GM18873 (cell line): Measurements from ENCODE around the gene RASSF3.
"Not testable (repeated sequence)": the region's sequence is repeated elsewhere in the genome, so short reads cannot be mapped to it uniquely, and the experiment has no call there.

Experiments used
- ATAC-seq: cut with Tn5 transposase; IDR thresholded peaks from one replicate; pipeline ENCODE4 v1.9.1; 2021; ENCODE audit warnings: mild to moderate bottlenecking, moderate library complexity, moderate number of reproducible peaks; ENCODE audit not compliant: unreplicated experiment, low FRiP score

The RASSF3 gene

DNA sequence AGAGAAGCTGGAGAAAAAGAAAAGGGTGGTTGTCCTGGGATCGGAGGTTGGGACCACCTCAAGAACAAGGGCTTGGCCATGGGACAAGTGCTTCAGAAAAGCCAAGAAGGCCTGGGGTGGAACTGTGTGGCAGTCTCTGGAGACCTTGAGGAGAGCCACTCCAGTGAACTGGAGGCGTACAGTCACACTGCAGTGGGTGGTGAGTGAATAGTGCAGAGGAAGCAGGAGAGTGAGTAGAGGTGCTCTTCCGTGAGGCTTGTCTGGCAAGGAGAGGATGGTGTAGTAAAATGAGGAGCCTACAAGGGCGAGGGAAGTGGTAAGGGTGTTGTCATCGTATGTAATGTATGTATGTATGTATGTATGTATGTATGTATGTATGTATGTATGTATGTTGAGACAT, 20.9 kb downstream of the RASSF3 start:
- ATAC-seq: no peak

DNA sequence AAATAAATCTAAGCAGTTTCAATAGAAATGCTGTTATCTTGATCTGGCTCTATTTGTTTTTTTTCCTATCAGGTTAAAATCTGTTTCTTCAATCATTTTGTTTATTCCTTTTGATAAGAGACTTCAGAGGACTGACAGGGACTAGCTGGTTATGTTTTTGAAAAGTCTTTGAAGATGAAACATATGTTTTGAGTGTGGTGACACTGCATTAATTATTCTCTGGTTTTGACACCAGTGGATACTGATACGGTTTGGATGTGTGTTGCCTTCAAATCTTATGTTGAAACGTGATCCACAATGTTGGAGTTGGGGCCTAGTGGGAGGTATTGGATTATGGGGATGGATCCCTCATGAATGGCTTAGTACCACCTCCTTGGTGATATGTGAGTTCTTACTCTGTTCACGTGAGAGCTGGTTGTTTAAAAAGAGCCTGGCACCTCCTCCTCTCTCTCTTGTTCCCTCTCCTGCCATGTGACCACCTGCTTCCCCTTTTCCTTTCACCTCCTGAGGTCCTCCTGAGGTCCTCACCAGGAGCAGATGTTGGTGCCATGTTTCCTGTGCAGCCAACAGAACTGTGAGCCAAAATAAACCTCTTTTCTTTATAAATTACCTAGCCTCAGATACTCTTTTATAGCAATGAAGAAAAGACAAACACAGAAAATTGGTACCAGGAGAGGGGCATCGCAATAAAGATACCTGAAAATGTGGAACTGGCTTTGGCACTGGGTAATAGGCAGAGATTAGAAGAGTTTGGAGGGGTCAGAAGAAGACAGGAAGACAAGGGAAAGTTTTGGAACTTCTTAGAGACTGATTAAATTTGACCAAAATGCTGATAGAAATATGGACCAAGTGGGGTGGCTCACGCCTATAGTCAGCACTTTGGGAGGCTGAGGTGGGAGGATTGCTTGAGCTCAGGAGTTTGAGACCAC, 23.0 kb downstream of the RASSF3 start:
- no peak for ATAC-seq

DNA sequence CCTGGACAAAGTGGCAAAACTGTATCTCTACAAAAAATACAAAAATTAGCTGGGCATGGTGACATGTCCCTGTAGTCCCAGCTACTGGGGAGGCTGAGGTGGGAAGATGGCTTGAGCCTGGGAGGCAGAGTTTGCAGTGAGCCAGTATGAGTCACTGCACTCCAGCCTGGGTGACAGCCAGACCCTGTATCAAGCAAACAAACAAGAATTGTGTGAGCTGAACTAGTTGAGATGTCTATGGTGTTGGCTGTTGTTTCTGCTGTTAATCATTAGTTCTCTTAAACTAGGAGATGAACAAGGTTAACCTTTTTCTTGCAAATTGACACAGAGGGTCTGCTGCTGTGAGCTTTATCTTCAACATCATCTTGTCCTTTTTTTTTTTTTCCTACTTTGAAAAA, 23.6 kb downstream of the RASSF3 start:
- no peak for ATAC-seq

DNA sequence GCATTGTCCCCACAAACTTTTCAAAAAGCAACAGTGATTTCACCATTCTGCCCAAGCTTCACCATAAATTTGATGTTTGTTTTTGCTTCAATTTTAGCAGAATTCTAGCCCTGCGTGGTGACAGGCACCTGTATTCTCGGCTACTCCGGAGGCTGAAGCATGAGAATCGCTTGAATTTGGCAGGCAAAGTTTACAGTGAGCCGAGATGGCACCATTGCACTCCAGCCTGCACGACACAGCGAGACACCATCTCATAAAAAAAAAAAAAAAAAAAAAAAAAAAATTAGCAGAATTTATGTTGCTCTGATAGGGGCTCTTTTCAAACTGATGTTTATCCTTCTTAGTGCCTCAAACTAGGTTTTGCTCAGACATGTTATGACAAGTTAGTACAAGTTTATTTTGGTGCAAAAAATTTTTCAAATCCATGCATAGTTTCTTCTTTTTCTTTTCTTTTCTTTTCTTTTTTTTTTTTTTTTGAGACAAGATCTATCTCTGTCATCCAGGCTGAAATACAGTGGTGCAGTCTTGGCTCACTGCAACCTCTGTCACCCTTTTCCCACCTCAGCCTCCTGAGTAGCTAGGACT, 24.3 kb downstream of the RASSF3 start:
- ATAC-seq: no peak

DNA sequence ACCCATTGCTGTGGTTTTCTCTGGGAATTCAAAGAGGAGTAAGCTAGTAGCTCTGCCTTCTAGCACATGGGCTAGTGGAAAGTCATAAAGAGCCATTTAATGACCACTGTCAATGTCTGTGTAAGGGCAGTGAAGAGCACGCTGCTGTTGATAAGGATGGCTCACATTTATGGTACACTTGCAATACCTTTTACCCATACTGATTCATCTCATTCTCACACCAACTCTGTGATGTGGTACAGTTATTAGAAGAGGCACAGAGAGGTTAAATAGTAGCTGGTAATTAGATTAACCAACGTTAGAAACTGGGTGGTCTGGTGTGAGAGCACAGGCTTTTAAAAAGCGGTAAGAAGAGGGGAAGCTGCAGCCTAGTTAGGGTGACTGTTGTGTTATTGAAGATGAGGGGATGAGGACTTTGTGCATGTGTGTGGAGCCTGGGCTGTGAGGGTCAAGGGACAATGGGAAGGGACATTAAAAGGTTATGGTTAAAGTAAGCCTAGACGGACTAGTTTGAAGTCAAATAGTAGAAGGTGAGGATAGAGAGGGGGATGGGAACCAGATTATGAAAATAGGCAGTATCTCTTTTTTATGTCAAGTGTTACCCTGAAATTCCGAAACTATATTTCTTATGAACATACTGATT, 25.2 kb downstream of the RASSF3 start:
- no peak for ATAC-seq

DNA sequence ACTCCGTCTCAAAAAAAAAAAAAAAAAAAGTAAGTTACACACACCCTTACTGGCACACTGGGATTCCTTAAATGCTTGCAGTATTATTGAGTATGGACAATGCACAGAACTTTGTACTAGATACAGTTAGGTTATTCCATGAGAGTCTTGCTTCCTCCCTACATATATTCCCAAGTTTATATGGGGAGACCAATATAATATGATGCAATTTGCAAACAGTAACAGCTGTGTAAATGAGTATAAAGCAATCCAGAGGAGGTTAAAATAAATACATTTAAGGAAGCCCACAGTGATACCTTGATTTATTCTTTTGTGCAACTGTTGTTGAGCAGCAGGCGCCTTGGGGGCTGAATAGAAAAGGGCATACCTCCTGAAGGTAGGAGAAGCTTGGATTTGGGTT, 26.6 kb downstream of the RASSF3 start:
- ATAC-seq: no peak

DNA sequence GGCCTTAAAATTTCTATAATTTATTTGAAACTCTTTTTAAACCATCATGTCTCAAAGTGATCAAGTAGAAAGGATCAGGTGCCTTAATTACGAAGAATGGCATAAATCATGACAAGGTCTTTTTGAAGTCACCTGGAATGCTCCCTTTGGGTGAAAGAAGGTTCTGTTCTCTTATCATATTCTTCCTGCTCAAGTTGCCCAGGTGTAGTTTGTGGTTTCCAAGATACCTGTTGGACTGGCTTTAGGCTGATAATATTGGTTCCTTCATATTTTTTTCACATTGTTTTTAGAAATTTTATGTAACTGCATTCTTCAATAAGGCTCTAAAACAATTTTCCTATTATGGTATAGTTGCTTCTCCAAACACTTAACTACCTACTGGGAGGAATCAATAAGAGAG, 29.2 kb downstream of the RASSF3 start:
- no peak for ATAC-seq

DNA sequence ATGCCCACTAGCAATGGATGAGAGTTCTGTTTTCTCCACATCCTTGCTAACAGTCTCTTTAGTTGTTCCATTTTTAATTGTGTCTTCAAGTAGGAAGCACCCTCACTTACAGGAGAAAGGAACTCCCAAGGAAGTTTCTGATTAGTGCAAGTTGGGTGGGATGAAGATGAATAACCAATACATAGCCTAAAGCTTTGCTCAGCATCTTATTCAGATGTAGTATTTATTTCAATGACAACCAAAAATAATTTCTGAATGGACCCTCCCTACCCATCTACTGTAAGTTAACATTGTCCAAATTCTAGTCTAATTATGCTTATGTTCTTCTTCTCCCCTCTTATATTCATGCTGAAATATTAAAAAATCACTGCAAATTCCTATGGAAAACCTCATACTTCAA, 36.0 kb downstream of the RASSF3 start:
- ATAC-seq: no peak

DNA sequence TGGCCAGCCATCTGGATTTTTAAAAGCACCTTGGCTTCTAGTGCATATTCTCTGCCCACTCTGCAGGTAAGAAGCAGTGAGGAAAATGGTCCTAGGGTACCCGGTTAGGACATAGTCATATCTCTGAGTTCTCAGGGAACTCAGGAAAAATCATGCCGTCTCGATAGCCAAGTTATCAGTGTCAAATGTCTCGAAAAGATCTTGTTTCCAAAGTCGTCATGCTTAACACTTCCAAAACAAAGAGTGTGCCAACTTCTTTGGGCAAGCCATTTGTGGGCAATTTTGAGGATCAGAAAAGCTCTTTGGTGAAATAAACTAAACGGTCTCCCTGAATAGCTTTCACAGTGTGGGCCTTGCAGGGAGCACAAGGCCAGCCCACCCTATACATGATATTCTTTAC, 39.2 kb downstream of the RASSF3 start:
- ATAC-seq: no peak

DNA sequence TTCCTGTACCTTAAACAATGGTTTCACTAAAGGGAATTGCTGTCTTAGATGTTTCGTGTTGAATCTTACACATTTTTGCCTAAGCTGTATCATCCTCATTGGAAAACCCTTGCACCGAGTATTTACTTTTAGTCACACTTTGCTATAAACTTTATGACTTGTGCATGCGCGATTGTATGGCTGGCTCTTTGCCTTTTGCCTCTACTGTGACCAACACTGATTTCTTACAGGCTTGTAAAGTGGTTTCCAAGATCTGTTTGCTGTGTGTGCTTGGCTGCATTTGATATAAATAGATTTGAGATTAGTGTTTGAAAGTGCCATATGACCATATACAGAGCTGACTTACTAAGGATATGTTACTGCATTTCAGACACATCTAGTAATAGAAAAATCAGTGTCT, 40.5 kb downstream of the RASSF3 start:
- ATAC-seq: no peak

DNA sequence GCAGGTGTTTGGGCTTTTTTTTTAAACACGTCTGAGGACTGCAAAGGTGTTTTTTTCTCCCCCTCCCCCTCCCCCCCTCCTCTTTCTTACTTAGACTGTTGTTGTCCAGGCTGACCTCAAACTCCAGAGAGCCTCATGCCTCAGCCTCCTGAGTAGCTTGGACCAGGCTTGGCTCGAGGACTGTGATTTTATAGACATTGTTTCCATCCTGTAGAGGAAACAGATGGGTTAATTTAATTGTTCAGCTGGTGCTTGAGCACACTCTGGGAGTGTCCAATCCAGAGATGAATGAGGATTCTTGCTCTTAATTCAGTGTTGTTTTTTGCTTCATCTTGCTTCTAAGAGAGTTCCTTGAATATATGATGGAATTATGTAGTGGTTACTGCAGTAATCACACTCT, 42.1 kb downstream of the RASSF3 start:
- no peak for ATAC-seq

DNA sequence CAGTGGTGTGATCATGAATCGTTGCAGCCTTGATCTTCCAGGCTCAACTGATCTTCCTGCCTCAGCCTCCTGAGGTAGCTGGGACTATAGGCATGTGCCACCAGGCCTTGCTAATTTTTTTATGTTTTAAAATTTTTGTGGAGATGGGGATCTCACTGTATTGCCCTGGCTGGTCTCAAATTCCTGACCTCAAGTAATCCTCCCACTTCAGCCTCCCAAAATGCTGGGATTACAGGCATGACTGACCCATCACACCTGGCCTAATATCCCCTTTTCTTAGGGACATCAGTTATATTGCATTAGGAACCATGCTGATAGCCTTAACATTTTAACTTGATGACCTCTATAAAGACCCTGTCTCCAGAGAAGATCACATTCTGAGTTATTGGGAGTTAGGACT, 42.8 kb downstream of the RASSF3 start:
- ATAC-seq: no peak

DNA sequence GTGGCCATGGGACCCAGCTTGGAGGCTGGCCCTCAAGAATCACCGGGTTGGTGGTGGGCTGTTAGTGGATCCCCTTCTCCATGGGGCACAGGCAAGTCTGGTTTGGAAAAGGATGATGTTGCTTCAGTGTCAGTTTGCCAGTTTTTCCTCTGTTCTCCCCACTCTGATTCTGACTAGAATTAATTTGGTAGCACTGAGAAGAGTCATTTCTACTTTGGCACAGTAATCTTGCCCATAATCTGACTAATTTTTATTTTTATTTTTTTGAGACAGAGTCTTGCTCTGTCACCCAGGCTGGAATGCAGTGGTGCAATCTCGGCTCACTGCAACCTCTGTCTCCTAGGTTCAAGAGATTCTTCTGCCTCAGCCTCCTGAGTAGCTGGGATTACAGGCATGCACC, 43.6 kb downstream of the RASSF3 start:
- not testable (repeated sequence) for ATAC-seq

DNA sequence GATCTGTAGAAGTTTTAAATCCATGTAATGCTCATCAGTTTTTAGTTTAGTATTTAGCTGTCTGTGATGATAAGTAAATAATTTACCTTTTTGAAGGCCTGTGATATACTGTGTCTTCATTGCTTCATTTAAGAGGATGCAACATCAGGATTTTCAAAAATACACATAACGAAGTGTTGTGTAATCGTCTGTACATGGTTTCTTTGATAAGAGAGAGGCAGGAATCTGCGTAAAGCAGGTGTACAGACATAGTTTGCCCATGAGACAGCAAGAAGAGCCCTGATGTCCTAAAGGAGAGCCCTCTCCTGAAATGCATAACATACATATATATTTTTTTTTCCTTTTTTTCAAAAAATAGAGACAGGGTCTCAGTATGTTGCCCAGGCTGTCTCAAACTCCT, 44.8 kb downstream of the RASSF3 start:
- no peak for ATAC-seq

DNA sequence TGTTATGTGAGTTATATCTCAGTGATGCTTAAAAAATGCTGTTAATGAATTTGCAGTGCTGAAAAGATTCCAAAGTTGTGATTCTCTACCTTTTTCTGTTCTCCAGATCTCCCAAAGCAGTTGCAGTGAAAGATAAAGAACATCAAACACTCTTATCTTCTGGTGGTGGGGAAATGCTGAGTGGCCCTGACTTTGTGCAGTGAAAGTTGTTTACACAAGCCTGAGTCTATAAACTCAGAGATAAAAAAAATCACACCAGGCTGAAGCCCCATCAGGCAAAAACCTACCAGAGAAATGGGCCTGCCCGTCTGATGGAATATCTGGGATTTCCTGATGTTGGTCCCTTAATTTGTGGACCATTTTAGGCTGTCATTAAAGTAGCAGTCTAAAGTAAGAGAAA, 46.1 kb downstream of the RASSF3 start:
- ATAC-seq: no peak

DNA sequence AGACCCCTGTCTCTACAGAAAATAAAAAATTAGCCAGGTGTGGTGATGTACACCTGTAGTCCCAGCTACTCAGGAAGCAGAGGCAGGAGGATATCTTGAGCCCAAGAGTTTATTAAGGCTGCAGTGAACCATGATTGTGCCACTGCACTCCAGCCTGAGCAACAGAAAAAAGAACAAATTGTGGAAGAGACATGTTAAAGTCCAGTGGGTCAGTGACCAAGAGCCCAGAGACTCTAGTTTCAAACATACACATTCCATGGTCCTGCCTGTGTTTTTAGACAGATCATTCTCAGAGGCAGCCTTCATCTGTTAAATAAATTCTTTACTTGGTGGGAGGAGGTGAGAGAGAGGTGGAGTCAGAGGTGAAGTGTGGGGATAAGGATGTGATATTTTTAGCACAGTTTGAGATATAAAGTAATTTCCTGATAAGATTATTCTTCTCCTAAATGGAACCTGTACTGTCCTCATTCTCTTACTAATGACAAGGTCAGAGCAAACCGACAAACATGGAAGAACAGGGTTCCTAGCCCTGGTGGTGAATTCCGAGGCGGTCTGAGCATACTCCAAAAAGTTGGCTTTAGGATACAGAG, 48.7 kb downstream of the RASSF3 start:
- no peak for ATAC-seq

DNA sequence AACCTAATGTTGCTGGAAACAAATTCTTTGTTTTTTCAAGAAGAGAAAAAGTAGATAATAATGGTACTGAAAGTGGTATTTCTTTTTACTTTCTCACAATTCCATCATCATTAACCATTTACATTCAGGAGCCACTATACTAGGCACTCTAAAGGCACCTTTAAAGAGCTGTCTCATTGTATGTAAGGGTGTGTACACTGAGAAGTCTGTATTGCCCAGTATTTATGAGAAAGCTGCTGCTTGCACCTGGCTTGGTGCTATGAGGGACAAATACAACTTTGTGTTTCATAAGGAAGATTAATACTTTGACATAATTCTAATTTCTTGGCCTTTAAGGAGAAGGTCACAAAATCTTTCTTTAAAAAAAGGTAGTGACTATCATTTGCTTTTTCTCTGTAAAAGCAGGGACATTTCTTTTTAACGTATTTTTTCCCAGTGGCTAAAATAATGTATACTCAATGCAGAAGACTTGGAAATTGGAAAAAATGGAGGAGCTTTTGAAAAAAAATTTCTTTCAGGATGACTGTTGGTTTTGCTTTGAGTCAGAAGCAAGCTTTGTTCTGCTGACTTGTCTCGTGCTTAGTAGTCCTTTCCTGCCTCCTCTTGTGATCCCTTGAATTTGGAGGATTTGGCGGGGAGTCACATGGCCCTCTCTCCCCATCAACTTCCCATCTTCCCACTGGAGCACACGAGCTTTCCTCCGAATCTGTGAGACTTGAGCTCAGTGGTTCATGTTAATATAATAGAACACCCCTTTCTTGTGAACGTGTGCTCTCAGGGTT, 50.1 kb downstream of the RASSF3 start:
- ATAC-seq: peak; percentile 70

DNA sequence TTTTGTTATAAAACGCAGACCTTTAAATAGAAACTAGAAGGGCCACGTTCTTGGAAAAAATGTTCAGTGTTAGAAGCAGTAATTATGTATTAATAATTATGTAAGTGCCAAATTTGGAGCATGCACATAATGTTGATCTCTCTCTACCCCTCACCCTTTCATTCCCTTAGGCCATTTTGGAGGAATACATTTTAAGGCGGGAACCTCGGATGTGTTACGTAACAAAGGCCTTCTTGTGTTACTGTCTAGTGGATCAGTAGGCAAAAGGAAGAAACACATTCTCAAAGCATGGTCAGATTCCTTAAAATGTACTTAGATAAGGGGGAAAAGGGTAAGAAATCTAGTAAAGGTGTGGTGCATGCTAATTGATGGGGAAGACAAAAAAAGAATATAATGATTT, 52.7 kb downstream of the RASSF3 start:
- no peak for ATAC-seq

DNA sequence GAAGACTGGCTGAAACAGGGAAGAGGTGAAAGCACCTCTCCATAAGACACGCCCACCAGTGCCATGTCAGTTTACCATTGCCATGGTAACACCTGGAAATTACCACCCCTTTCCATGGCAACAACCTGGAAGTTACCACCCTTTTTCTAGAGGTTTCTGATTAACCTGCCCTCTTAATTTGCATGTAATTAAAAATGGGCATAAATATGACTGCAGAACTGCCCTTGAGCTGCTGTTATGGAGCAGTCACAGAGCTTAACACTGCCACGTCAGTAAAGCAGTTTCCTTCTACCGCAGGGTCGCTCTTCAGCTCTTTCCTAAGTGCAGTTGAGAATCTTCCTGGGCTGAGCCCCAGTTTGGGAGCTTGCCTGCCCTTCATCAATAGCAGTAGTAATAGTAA, 55.2 kb downstream of the RASSF3 start:
- peak; percentile 53 for ATAC-seq

DNA sequence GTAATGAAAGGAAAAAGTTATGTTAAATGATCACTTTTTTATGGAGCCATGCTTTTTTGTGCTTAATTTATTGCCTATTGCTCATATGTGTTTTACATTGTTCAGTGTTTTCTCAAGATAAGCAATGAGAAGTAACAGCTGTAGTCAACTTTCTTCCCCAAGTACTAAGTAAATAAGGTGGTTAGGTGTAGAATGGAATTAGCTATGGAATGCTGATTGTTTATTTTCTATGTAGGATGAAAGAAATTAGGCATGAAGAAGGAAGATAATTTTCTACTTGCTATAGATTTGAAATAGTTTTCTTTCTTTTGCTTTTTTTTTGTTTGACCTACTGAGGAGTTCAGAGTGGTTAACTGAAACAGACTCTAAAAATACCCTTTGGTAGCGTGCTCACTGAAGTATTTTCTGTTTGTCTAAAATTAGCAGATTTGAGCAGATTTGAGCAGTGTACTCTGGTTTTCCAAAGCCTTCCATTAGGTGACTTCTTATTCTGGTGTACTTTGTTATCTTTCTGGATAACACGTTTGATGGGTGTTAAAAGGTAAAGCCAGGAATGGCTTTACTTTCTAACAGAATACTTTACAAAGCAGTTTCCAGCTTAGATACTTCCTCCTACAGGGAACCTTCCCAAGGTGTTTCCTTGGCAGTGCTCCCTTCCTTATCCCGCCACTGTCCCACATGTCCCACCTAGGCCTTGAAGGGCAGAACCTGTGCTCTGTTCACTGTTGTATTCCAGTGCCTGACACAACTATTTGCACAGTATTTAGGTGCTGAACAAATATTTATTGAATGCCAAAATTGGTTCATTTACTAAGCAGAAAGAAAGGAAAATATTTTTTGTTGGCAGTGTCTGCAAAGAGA, 56.0 kb downstream of the RASSF3 start:
- ATAC-seq: peak; percentile 7
